ENCODE results near the gene DOHH.

DNA sequence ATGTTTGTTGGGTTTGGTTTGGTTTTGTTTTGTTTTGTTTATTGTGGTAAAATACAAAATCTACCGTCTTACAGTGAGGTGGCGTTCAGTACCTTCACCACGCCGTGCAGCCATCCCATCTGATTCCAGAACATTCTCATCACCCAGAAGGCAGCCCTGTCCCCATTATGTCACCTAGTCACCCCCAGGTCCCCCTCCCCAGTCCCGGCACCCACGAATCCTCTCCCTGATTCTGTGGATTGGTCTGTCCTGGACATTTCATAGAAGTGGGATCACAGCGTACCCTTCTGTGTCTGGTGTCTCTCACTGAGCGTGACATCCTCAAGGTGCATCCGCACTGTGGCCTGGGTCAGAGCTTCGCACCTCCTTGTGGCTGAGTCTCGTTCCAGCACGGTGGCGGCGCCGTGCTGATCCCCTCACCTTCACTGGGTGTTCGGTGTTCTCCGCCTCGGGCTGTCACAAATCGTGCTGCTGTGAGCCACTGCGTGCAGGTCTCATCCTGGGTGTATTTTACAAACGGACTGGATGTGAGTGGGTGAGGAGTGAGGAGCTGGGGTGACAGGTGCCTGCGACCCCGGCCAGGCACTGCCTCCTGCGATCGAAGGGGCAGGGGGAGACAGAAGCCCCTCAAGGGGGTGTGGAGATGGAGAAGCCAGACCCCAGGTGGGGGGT lies 37.9 kb upstream of the DOHH start:
- TF ChIP-seq EZH2phosphoT487 (IDR thresholded peaks at IDR 0.05; ENCODE audit: insufficient read depth, low read depth) (no peak), EZH2 (IDR thresholded peaks at IDR 0.05; ENCODE audit: insufficient read depth, poor library complexity, severe bottlenecking) (no peak)
